Endothelial cell of umbilical vein (primary cell): ENCODE data around the gene P2RY8. TPM values are rescaled to one million over a fixed set of nuclear protein-coding genes. Genes with fewer than 3 reads are reported as not detected.
A peak's percentile ranks its signal among the peaks of the same experiment; 100 is the strongest.
"Not testable (repeated sequence)": the region's sequence is repeated elsewhere in the genome, so short reads cannot be mapped to it uniquely, and the experiment has no call there.

Experiments used
- BruUV-seq: library from RNA; stranded (reverse); fragments of 400-500 nt; replicated peaks from 2 replicates; lab custom pipeline; 2021; lab: Mats Ljungman, UMichigan
- CTCF ChIA-PET: fragments of 300-600, 350-600 bp; sonication (Branson Sonifier 250); formaldehyde crosslinking; loops from one replicate; lab custom pipeline; 2021; ENCODE audit warnings: antibody characterized with exemption, inconsistent platforms; lab: Charles Lee
- POLR2A ChIA-PET: fragments of 300-600, 350-600 bp; sonication (Branson Sonifier 250); formaldehyde crosslinking; loops from one replicate; lab custom pipeline; 2021; ENCODE audit warnings: antibody characterized with exemption, inconsistent platforms; lab: Charles Lee
- DNase-seq: peaks from one replicate; pipeline ENCODE4 v3.0.0-alpha.2; 2011; ENCODE audit warnings: low read depth, low spot score
- FAIRE-seq: peaks from 2 replicates; lab custom pipeline; 2011; peaks lifted over from hg19 to GRCh38; lab: Jason Lieb, UNC
- H2AFZ ChIP-seq: 2 replicates; pipeline ENCODE4 v1.6.0; 2012; ENCODE audit warnings: low read depth, low read length, control low read depth, inconsistent platforms
- H3K27ac ChIP-seq: 2 replicates; pipeline ENCODE4 v1.5.1; 2011; ENCODE audit warnings: low read depth, mild to moderate bottlenecking, control low read depth, low read length, moderate library complexity; ENCODE audit not compliant: insufficient read depth
- H3K27me3 ChIP-seq, 2 experiments: 2 replicates each; pipeline versions ENCODE4 v1.6.0 to v1.6.1; 2011; ENCODE audit warnings: low read length in 2 of 2, mixed read lengths in 1 of 2; ENCODE audit not compliant: control insufficient read depth in 2 of 2, insufficient read depth in 2 of 2
- H3K36me3 ChIP-seq, 2 experiments: 2 replicates in 1 of 2; 3 replicates in 1 of 2; pipeline ENCODE4 v1.5.1; 2011; ENCODE audit warnings: low read length in 2 of 2, mild to moderate bottlenecking in 1 of 2, moderate library complexity in 1 of 2; ENCODE audit not compliant: control insufficient read depth in 2 of 2, insufficient read depth in 2 of 2; ENCODE audit errors: extremely low read depth in 1 of 2
- H3K4me1 ChIP-seq: 3 replicates; pipeline ENCODE4 v1.5.1; 2011; ENCODE audit warnings: mild to moderate bottlenecking, low read length; ENCODE audit not compliant: control insufficient read depth, insufficient read depth; ENCODE audit errors: extremely low read depth
- H3K4me2 ChIP-seq: 2 replicates; pipeline ENCODE4 v1.6.1; 2011; ENCODE audit warnings: low read length, control low read depth, mixed read lengths; ENCODE audit not compliant: insufficient read depth
- H3K4me3 ChIP-seq, 3 experiments: fragments of 200-600 bp in 1 of 3; sonication (generic), shearing (Covaris generic) in 1 of 3; replicated peaks in 1 of 3; 2 replicates each; pipeline ENCODE4 v1.5.1; 2011 to 2016; ENCODE audit warnings: control low read depth in 3 of 3, low read length in 3 of 3, mild to moderate bottlenecking in 2 of 3, inconsistent platforms in 1 of 3, low read depth in 1 of 3, moderate library complexity in 1 of 3; ENCODE audit not compliant: insufficient read depth in 1 of 3
- H3K79me2 ChIP-seq: 2 replicates; pipeline ENCODE4 v1.6.0; 2012; ENCODE audit warnings: low read length, inconsistent platforms; ENCODE audit not compliant: control insufficient read depth, insufficient read depth
- H3K9ac ChIP-seq: replicated peaks from 2 replicates; pipeline ENCODE3; 2011; ENCODE audit warnings: low read length, control low read depth; ENCODE audit not compliant: insufficient read depth; ENCODE audit errors: extremely low read depth
- H3K9me1 ChIP-seq: replicated peaks from 3 replicates; pipeline ENCODE4 v1.6.0; 2011; ENCODE audit warnings: mild to moderate bottlenecking, low read length; ENCODE audit not compliant: control insufficient read depth, insufficient read depth; ENCODE audit errors: extremely low read depth
- H3K9me3 ChIP-seq: replicated peaks from 2 replicates; pipeline ENCODE4 v1.5.1; 2012; ENCODE audit warnings: low read length, inconsistent platforms; ENCODE audit not compliant: control insufficient read depth, insufficient read depth
- H4K20me1 ChIP-seq: replicated peaks from 2 replicates; pipeline ENCODE3; 2011; ENCODE audit warnings: mild to moderate bottlenecking, low read length; ENCODE audit not compliant: control insufficient read depth, insufficient read depth; ENCODE audit errors: extremely low read depth
- EZH2 ChIP-seq: IDR thresholded peaks from 2 replicates; pipeline ENCODE4 v1.6.1; 2012; ENCODE audit warnings: borderline replicate concordance, low read depth, mild to moderate bottlenecking, moderate library complexity, low read length, inconsistent platforms; ENCODE audit not compliant: severe bottlenecking
- FOS ChIP-seq: IDR thresholded peaks from 2 replicates; pipeline ENCODE4 v1.6.1; 2011; ENCODE audit warnings: mild to moderate bottlenecking, low read length, moderate library complexity, borderline replicate concordance; ENCODE audit not compliant: insufficient read depth
- GATA2 ChIP-seq: IDR thresholded peaks from 2 replicates; pipeline ENCODE4 v1.7.0; 2011; ENCODE audit warnings: low read depth, mild to moderate bottlenecking, moderate library complexity, mixed read lengths, low read length; ENCODE audit not compliant: insufficient read length, insufficient read depth
- JUN ChIP-seq: IDR thresholded peaks from 2 replicates; pipeline ENCODE4 v1.6.1; 2011; ENCODE audit warnings: borderline replicate concordance, low read depth; ENCODE audit not compliant: insufficient read length, insufficient read depth
- MAX ChIP-seq: IDR thresholded peaks from 2 replicates; pipeline ENCODE4 v1.6.1; 2011; ENCODE audit not compliant: insufficient read depth, insufficient read length
- MYC ChIP-seq: IDR thresholded peaks from one replicate; pipeline ENCODE4 v1.6.1; 2011; ENCODE audit warnings: mild to moderate bottlenecking, low read depth, low read length
- POLR2A ChIP-seq: IDR thresholded peaks from 2 replicates; pipeline ENCODE4 v1.6.1; 2012; ENCODE audit warnings: low read depth, mild to moderate bottlenecking, control low read depth, low read length
- POLR2AphosphoS5 ChIP-seq: IDR thresholded peaks from 2 replicates; pipeline ENCODE4 v1.6.1; 2012; ENCODE audit warnings: low read depth, mild to moderate bottlenecking, control low read depth, low read length, moderate library complexity; ENCODE audit not compliant: insufficient read depth
- dilution Hi-C: fragments of 300-500 bp; cut with MboI; formaldehyde crosslinking; loops from one replicate; pipeline ENCODE4 v1.15.0; 2019; ENCODE audit warnings: low sequenced_read_pairs; ENCODE audit not compliant: extremely low pct_ligation_motif_present
- intact Hi-C: fragments of 100-400 bp; cut with micrococcal nuclease; formaldehyde crosslinking; loops from one replicate; pipeline ENCODE4 v1.10.0; 2022
- polyA plus RNA-seq, 4 experiments: library from polyadenylated mRNA; depleted of rRNA in 3 of 4; stranded (reverse) in 3 of 4; unstranded in 1 of 4; fragments of >200 nt; gene quantifications; 2 replicates each; pipeline versions ENCODE4 v1.2.1 to v1.2.3, GENCODE V29; 2011 to 2012; ENCODE audit warnings: missing spikeins in 1 of 4
- total RNA-seq: library from RNA; stranded (reverse); gene quantifications from 2 replicates; pipeline ENCODE4 v1.2.3, GENCODE V29; 2021
- TF ChIP-seq, protein P1 (sequence below), 2 donors: IDR thresholded peaks; 1 replicate in 1 of 2; 2 replicates in 1 of 2; pipeline ENCODE4 v1.5.1; 2011; ENCODE audit warnings: low read length in 2 of 2, mild to moderate bottlenecking in 2 of 2, moderate library complexity in 2 of 2, control low read depth in 1 of 2, inconsistent platforms in 1 of 2, low read depth in 1 of 2; ENCODE audit not compliant: insufficient read depth in 1 of 2; ENCODE audit errors: extremely low read depth in 1 of 2

Gene P2RY8
- total and polyA plus RNA-seq, 2 donors (not counting 3 experiments of a cell fraction or from before 2014, with no cell fraction given) = not detected

DNA sequence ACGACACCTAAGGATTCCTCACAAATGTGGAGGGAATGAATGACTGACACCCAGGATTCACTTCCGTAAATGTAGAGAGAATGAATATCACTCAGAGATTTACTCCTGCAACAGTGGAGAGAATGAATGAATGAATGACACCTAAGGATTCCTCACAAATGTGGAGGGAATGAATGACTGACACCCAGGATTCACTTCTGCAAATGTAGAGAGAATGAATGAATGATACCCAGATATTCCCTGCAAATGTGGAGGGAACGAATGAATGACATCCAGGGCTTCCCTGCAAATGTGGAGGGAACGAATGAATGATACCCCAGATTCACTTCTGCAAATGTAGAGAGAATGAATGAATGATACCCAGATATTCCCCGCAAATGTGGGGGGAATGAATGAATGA is 47.6 kb downstream of the P2RY8 start:
- H3K9me1 ChIP-seq, CTCF ChIA-PET, intact Hi-C loops, H3K36me3 ChIP-seq, H3K79me2 ChIP-seq, H3K4me2 ChIP-seq, H2AFZ ChIP-seq, POLR2A ChIA-PET, H3K27me3 ChIP-seq, H3K4me1 ChIP-seq, DNase-seq, dilution Hi-C loops, H3K4me3 ChIP-seq, H3K27ac ChIP-seq, H3K9ac ChIP-seq, BruUV-seq, H4K20me1 ChIP-seq, H3K9me3 ChIP-seq: not testable (repeated sequence)
- FAIRE-seq = peak; percentile 26

DNA sequence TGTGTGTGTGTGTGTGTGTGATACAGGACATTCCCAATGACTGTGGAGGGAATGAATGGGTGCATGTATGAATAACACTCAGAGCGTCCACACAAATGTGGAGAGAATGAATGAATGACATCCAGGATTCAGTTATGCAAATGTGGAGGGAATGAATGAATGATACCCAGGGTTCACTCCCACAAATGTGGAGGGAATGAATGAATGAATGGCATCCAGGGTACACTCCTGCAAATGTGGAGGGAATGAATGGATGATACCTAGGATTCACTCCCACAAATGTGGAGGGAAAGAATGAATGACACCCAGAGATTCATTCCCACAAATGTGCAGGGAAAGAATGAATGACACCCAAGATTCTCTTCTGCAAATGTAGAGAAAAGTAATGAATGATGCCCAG is 48.2 kb downstream of the P2RY8 start:
- DNase-seq (no peak), FAIRE-seq (no peak)
- Histone ChIP-seq H3K27ac (no peak overlapping the region), H3K27me3 (no peaks in the 10 kb centered on the region), H2AFZ (no peak overlapping the region), H3K4me3 (no peak overlapping the region), H3K4me2 (no peak overlapping the region), H3K9me3 (no peaks in the 10 kb centered on the region), H4K20me1 (no peaks in the 10 kb centered on the region), H3K9ac (no peak overlapping the region), H3K79me2 (no peaks in the 10 kb centered on the region), H3K36me3 (no peaks in the 10 kb centered on the region), H3K9me1 (no peaks in the 10 kb centered on the region), H3K4me1 (no peaks in the 10 kb centered on the region)
- intact Hi-C loops (no loop called here), dilution Hi-C loops (no loop called here)
- no TSS peak for BruUV-seq
- CTCF ChIA-PET = no interaction called here
- no peak for TF ChIP-seq MAX
- no peak for TF ChIP-seq EZH2
- TF ChIP-seq FOS = no peak
- TF ChIP-seq POLR2A = no peak
- no peak for TF ChIP-seq POLR2AphosphoS5
- TF ChIP-seq MYC = no peak
- no peak for TF ChIP-seq GATA2
- TF ChIP-seq, protein P1, sequence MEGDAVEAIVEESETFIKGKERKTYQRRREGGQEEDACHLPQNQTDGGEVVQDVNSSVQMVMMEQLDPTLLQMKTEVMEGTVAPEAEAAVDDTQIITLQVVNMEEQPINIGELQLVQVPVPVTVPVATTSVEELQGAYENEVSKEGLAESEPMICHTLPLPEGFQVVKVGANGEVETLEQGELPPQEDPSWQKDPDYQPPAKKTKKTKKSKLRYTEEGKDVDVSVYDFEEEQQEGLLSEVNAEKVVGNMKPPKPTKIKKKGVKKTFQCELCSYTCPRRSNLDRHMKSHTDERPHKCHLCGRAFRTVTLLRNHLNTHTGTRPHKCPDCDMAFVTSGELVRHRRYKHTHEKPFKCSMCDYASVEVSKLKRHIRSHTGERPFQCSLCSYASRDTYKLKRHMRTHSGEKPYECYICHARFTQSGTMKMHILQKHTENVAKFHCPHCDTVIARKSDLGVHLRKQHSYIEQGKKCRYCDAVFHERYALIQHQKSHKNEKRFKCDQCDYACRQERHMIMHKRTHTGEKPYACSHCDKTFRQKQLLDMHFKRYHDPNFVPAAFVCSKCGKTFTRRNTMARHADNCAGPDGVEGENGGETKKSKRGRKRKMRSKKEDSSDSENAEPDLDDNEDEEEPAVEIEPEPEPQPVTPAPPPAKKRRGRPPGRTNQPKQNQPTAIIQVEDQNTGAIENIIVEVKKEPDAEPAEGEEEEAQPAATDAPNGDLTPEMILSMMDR (IDR thresholded peaks at IDR 0.05; ENCODE audit: extremely low read depth in 1 of 2, insufficient read depth in 1 of 2, low read depth in 1 of 2, low read length in 2 of 2) = no peak
- TF ChIP-seq JUN = no peak
- POLR2A ChIA-PET = no interaction called here
